Activated CD8-positive, alpha-beta T cell treated with anti-CD3 and anti-CD28 coated beads for 36 hours (primary cell): ENCODE measurements around the gene AFAP1L2. TPM values are rescaled to one million over a fixed set of nuclear protein-coding genes. Genes with fewer than 3 reads are reported as not detected.

ENCODE experiments used
- ATAC-seq: fragments of 200-7000 bp; cut with Tn5 transposase; one replicate; pipeline ENCODE4 v1.10.0; 2021; ENCODE audit warnings: mild to moderate bottlenecking, moderate library complexity
- CTCF ChIA-PET: fragments of 350-600 bp; sonication (Branson Sonifier 250); formaldehyde crosslinking; loops from one replicate; lab custom pipeline; 2021; ENCODE audit warnings: antibody characterized with exemption; lab: Charles Lee
- POLR2A ChIA-PET: fragments of 350-600 bp; sonication (Branson Sonifier 250); formaldehyde crosslinking; loops from one replicate; lab custom pipeline; 2021; ENCODE audit warnings: antibody characterized with exemption; lab: Charles Lee
- DNase-seq: peaks from one replicate; pipeline ENCODE4 v3.0.0-alpha.2; 2020
- H3K27ac Mint-ChIP-seq: one replicate; pipeline ENCODE4 v1.8.0; 2021; ENCODE audit warnings: mild to moderate bottlenecking, mixed read lengths
- H3K27me3 Mint-ChIP-seq: one replicate; pipeline ENCODE4 v1.8.0; 2021; ENCODE audit warnings: mixed read lengths
- H3K36me3 Mint-ChIP-seq: one replicate; pipeline ENCODE4 v1.8.0; 2021; ENCODE audit warnings: low read depth, mixed read lengths
- H3K4me1 Mint-ChIP-seq: one replicate; pipeline ENCODE4 v1.8.0; 2021; ENCODE audit warnings: low read depth, mixed read lengths
- H3K4me3 Mint-ChIP-seq: one replicate; pipeline ENCODE4 v1.8.0; 2021; ENCODE audit warnings: mild to moderate bottlenecking, moderate library complexity, mixed read lengths
- H3K9me3 Mint-ChIP-seq: one replicate; pipeline ENCODE4 v1.8.0; 2021; ENCODE audit warnings: mixed read lengths
- CTCF ChIP-seq: fragments of 200-600 bp; IDR thresholded peaks from one replicate; pipeline ENCODE4 v1.8.0; 2022; ENCODE audit warnings: antibody characterized with exemption, mild to moderate bottlenecking
- intact Hi-C: fragments of 100-400 bp; cut with micrococcal nuclease; formaldehyde crosslinking; loops from one replicate; pipeline ENCODE4 v1.10.0; 2022
- total RNA-seq, 2 experiments: library from RNA; stranded (reverse); gene quantifications; one replicate each; pipeline ENCODE4 v1.2.3, GENCODE V29; 2021

The AFAP1L2 gene
- total RNA-seq, 2 experiments from 2014 or later, result 4.9 to 6.3 TPM

- ChIA-PET POLR2A (interaction anchor here (0.6 to 0.8 kb wide), 2 partner anchors 281 to 1365 kb away, joined by 3 to 4 read pairs; no protein-coding TSS in a partner anchor), CTCF (interaction anchor here (1.3 kb wide), 1 partner anchor 101 kb away, joined by 8 read pairs; no protein-coding TSS in a partner anchor)
- no peak for TF ChIP-seq CTCF
- Mint-ChIP-seq H3K27ac (no peak overlapping the region), H3K27me3 (peaks cover 53% of the 10 kb centered on the region), H3K4me3 (no peak overlapping the region), H3K9me3 (no peaks in the 10 kb centered on the region), H3K4me1 (peaks cover 10% of the 10 kb centered on the region), H3K36me3 (no peaks in the 10 kb centered on the region)
- intact Hi-C loops, result no loop called here
- DNase-seq, result no peak
- ATAC-seq, result no peak
These were observed 679 bp upstream of the AFAP1L2 start for GRCh38 chr10:114405011-114405350.

GRCh38 chr10:114403541-114404161, 651 bp downstream of the AFAP1L2 start:
- DNase-seq (peak; percentile 18), ATAC-seq (peak; percentile 20)
- H3K9me3 Mint-ChIP-seq, result no peaks in the 10 kb centered on the region
- ChIA-PET CTCF (interaction anchor here (0.5 to 1.8 kb wide), 3 partner anchors 15 to 531 kb away, joined by 3 to 11 read pairs (median 6); no protein-coding TSS in a partner anchor), POLR2A (no interaction called here)
- no peak overlapping the region for H3K27ac Mint-ChIP-seq
- H3K4me3 Mint-ChIP-seq, result peak overlapping the region; percentile 34
- TF ChIP-seq CTCF, result no peak
- H3K27me3 Mint-ChIP-seq, result peaks cover 63% of the 10 kb centered on the region
- intact Hi-C loops, result no loop called here
- H3K4me1 Mint-ChIP-seq, result peaks cover 10% of the 10 kb centered on the region
- H3K36me3 Mint-ChIP-seq, result no peaks in the 10 kb centered on the region

- ChIA-PET CTCF (interaction anchor here (1.1 to 1.8 kb wide), 2 partner anchors 14 to 99 kb away, joined by 6 to 11 read pairs; no protein-coding TSS in a partner anchor), POLR2A (no interaction called here)
- peaks cover 10% of the 10 kb centered on the region for H3K4me1 Mint-ChIP-seq
- H3K27me3 Mint-ChIP-seq, result peaks cover 61% of the 10 kb centered on the region
- H3K4me3 Mint-ChIP-seq, result peak overlapping the region; percentile 34
- no peaks in the 10 kb centered on the region for H3K9me3 Mint-ChIP-seq
- H3K27ac Mint-ChIP-seq, result no peak overlapping the region
- intact Hi-C loops, result no loop called here
- H3K36me3 Mint-ChIP-seq, result no peaks in the 10 kb centered on the region
- no peak for DNase-seq
- no peak for TF ChIP-seq CTCF
- no peak for ATAC-seq
These were observed 1.3 kb downstream of the AFAP1L2 start for GRCh38 chr10:114402871-114403540.

GRCh38 chr10:114402233-114402632, 2.1 kb downstream of the AFAP1L2 start:
- Mint-ChIP-seq H3K9me3 (no peaks in the 10 kb centered on the region), H3K4me1 (peaks cover 16% of the 10 kb centered on the region), H3K36me3 (no peaks in the 10 kb centered on the region), H3K27me3 (peaks cover 65% of the 10 kb centered on the region), H3K27ac (no peak overlapping the region), H3K4me3 (no peak overlapping the region)
- CTCF ChIA-PET, result interaction anchor here (1.8 kb wide), 1 partner anchor 98 kb away, joined by 11 read pairs; no protein-coding TSS in a partner anchor
- ATAC-seq (no peak), DNase-seq (no peak)
- intact Hi-C loops, result no loop called here
- TF ChIP-seq CTCF, result no peak
- POLR2A ChIA-PET, result no interaction called here
